HCT116 (cell line): Measurements from ENCODE around the gene APOB. TPM values are rescaled to one million over a fixed set of nuclear protein-coding genes. Genes with fewer than 3 reads are reported as not detected.

ENCODE experiments used
- ATAC-seq: fragments of 200-7000 bp; cut with Tn5 transposase; 2 replicates; pipeline ENCODE4 v1.9.1; 2020; ENCODE audit warnings: mild to moderate bottlenecking, moderate library complexity
- BruUV-seq: library from RNA; stranded (reverse); fragments of 400-500 nt; replicated peaks from 2 replicates; lab custom pipeline; 2021; lab: Mats Ljungman, UMichigan
- CTCF ChIA-PET: fragments of 300-600 bp; sonication (Branson Sonifier 250); formaldehyde crosslinking; loops from one replicate; lab custom pipeline; 2021; ENCODE audit warnings: antibody characterized with exemption; lab: Charles Lee
- POLR2A ChIA-PET: fragments of 300-600, 350-600 bp; sonication (Branson Sonifier 250); formaldehyde crosslinking; loops from one replicate; lab custom pipeline; 2021; ENCODE audit warnings: antibody characterized with exemption; lab: Charles Lee
- RAD21 ChIA-PET, 2 experiments: fragments of 300-600 bp; sonication (Branson Sonifier 250); formaldehyde crosslinking; loops; one replicate each; lab custom pipeline; 2023; ENCODE audit warnings: low total read pairs in 2 of 2; ENCODE audit not compliant: uncharacterized antibody in 2 of 2, unreplicated experiment in 2 of 2, low non-redundant PET in 1 of 2; lab: Charles Lee
- DNase-seq: peaks from one replicate; pipeline ENCODE4 v3.0.0-alpha.2; 2010; ENCODE audit warnings: low read depth, low spot score
- H2AFZ ChIP-seq: fragments of 200-600 bp; shearing (Covaris generic), sonication (generic); 2 replicates; pipeline ENCODE4 v1.6.1; 2017; ENCODE audit warnings: low read depth, mixed run types, mixed read lengths, antibody characterized with exemption, low read length; ENCODE audit not compliant: poor library complexity, severe bottlenecking
- H3K27ac ChIP-seq: 2 replicates; pipeline ENCODE4 v1.5.1; 2012; ENCODE audit warnings: low read depth, low read length
- H3K27me3 ChIP-seq: fragments of 200-600 bp; sonication (generic); 2 replicates; pipeline ENCODE4 v1.6.1; 2016; ENCODE audit warnings: mixed run types, low read length, mixed read lengths; ENCODE audit not compliant: insufficient read depth
- H3K36me3 ChIP-seq, 2 experiments: fragments of 200-500 bp in 1 of 2; fragments of 200-600 bp in 1 of 2; sonication (Bioruptor generic) in 1 of 2; sonication (generic) in 1 of 2; 2 replicates each; pipeline versions ENCODE4 v1.5.1 to v1.6.1; 2014 to 2016; ENCODE audit warnings: low read length in 2 of 2, inconsistent platforms in 1 of 2, mixed read lengths in 1 of 2, mixed run types in 1 of 2; ENCODE audit not compliant: insufficient read depth in 2 of 2, control insufficient read depth in 1 of 2
- H3K4me1 ChIP-seq, 2 experiments: fragments of 200-600 bp in 1 of 2; sonication (generic) in 1 of 2; 2 replicates each; pipeline versions ENCODE4 v1.5.1 to v1.6.1; 2012 to 2017; ENCODE audit warnings: low read length in 2 of 2, inconsistent platforms in 1 of 2, mild to moderate bottlenecking in 1 of 2, mixed read lengths in 1 of 2, mixed run types in 1 of 2, moderate library complexity in 1 of 2; ENCODE audit not compliant: insufficient read depth in 2 of 2, control insufficient read depth in 1 of 2
- H3K4me2 ChIP-seq: fragments of 200-600 bp; sonication (generic); 2 replicates; pipeline ENCODE4 v1.6.1; 2017; ENCODE audit warnings: mixed run types, low read length, mixed read lengths
- H3K4me3 ChIP-seq, 2 experiments: fragments of 200-600 bp in 1 of 2; sonication (generic) in 1 of 2; replicated peaks in 1 of 2; 2 replicates each; pipeline ENCODE4 v1.5.1; 2011 to 2016; ENCODE audit warnings: low read length in 2 of 2, control low read depth in 1 of 2, low read depth in 1 of 2, mild to moderate bottlenecking in 1 of 2, mixed read lengths in 1 of 2, mixed run types in 1 of 2
- H3K79me2 ChIP-seq: fragments of 200-600 bp; sonication (generic); 2 replicates; pipeline ENCODE4 v1.6.1; 2017; ENCODE audit warnings: mild to moderate bottlenecking, mixed run types, low read length, moderate library complexity, mixed read lengths; ENCODE audit not compliant: insufficient read depth
- H3K9ac ChIP-seq: fragments of 200-600 bp; sonication (generic); 2 replicates; pipeline ENCODE4 v1.6.1; 2016; ENCODE audit warnings: low read length, mixed read lengths
- H3K9me2 ChIP-seq: fragments of 200-600 bp; sonication (generic), shearing (Covaris generic); 2 replicates; pipeline ENCODE4 v1.6.1; 2017; ENCODE audit warnings: mixed run types, mild to moderate bottlenecking, moderate library complexity; ENCODE audit not compliant: insufficient read depth
- H3K9me3 ChIP-seq, 2 experiments: fragments of 200-500 bp in 1 of 2; fragments of 200-600 bp in 1 of 2; sonication (Bioruptor generic) in 1 of 2; sonication (generic) in 1 of 2; 2 replicates each; pipeline ENCODE4 v1.6.1; 2014 to 2017; ENCODE audit warnings: low read length in 2 of 2, mixed read lengths in 2 of 2, inconsistent platforms in 1 of 2, low read depth in 1 of 2, mild to moderate bottlenecking in 1 of 2, mixed run types in 1 of 2, moderate library complexity in 1 of 2; ENCODE audit not compliant: control insufficient read depth in 1 of 2, insufficient read depth in 1 of 2
- H4K20me1 ChIP-seq: fragments of 200-600 bp; sonication (generic), shearing (Covaris generic); 2 replicates; pipeline ENCODE4 v1.6.1; 2017; ENCODE audit warnings: mixed run types, mild to moderate bottlenecking, moderate library complexity; ENCODE audit not compliant: insufficient read depth
- CEBPB ChIP-seq: IDR thresholded peaks from 2 replicates; pipeline ENCODE4 v1.6.1; 2012; ENCODE audit warnings: low read depth
- CTCF ChIP-seq, 3 experiments: fragments of 200-600 bp in 1 of 3; sonication (generic) in 1 of 3; IDR thresholded peaks in 2 of 3; conservative IDR thresholded peaks in 1 of 3; 2 replicates each; pipeline ENCODE4 v1.5.1; 2012 to 2017; ENCODE audit warnings: low read depth in 2 of 3, low read length in 2 of 3, antibody characterized with exemption in 1 of 3, borderline replicate concordance in 1 of 3, control low read depth in 1 of 3, mild to moderate bottlenecking in 1 of 3, mixed read lengths in 1 of 3, mixed run types in 1 of 3, moderate library complexity in 1 of 3; ENCODE audit not compliant: insufficient read depth in 1 of 3
- ELF1 ChIP-seq: IDR thresholded peaks from 2 replicates; pipeline ENCODE4 v1.6.1; 2012; ENCODE audit warnings: low read depth, borderline replicate concordance
- EZH2 ChIP-seq: fragments of 200-600 bp; sonication (generic); IDR thresholded peaks from 2 replicates; pipeline ENCODE4 v1.6.1; 2017; ENCODE audit warnings: antibody characterized with exemption, mixed run types
- FOSL1 ChIP-seq: IDR thresholded peaks from 2 replicates; pipeline ENCODE4 v1.6.1; 2012; ENCODE audit warnings: low read depth
- MAX ChIP-seq: IDR thresholded peaks from 2 replicates; pipeline ENCODE4 v1.6.1; 2012
- POLR2A ChIP-seq: IDR thresholded peaks from 2 replicates; pipeline ENCODE4 v1.7.0; 2011; ENCODE audit warnings: borderline replicate concordance; ENCODE audit not compliant: insufficient read depth, insufficient read length; ENCODE audit errors: extremely low read depth
- REST ChIP-seq: IDR thresholded peaks from 2 replicates; pipeline ENCODE4 v1.6.1; 2012; ENCODE audit warnings: low read depth
- SIN3A ChIP-seq: IDR thresholded peaks from 2 replicates; pipeline ENCODE4 v1.6.1; 2012; ENCODE audit warnings: low read depth
- SP1 ChIP-seq: IDR thresholded peaks from 2 replicates; pipeline ENCODE4 v1.6.1; 2012; ENCODE audit warnings: low read depth
- ZBTB33 ChIP-seq: IDR thresholded peaks from 2 replicates; pipeline ENCODE4 v1.6.1; 2011; ENCODE audit warnings: mild to moderate bottlenecking, low read length, moderate library complexity; ENCODE audit not compliant: insufficient replicate concordance; ENCODE audit errors: extremely low read depth
- ZFX ChIP-seq: fragments of 450-650 bp; IDR thresholded peaks from 2 replicates; pipeline ENCODE4 v1.6.1; 2017
- ZNF274 ChIP-seq: fragments of 200-500 bp; sonication (Bioruptor generic); IDR thresholded peaks from 2 replicates; pipeline ENCODE4 v1.6.1; 2014; ENCODE audit warnings: mild to moderate bottlenecking, low read depth, low read length, inconsistent platforms
- intact Hi-C: fragments of 100-400 bp; cut with micrococcal nuclease; formaldehyde crosslinking; loops from 2 replicates; pipeline ENCODE4 v1.10.0; 2022
- total RNA-seq: library from RNA; stranded (reverse); gene quantifications from one replicate; pipeline ENCODE4 v1.2.1, GENCODE V29; 2021; ENCODE audit not compliant: unreplicated experiment

Gene APOB
- total RNA-seq, 1 experiment from 2014 or later, result 1.6 TPM

GRCh38 chr2:21032338-21033236 is 11.3 kb downstream of the APOB start:
- ChIA-PET CTCF (interaction anchor here (0.8 kb wide), 1 partner anchor 371 kb away, joined by 3 read pairs; no protein-coding TSS in a partner anchor), RAD21 (no interaction called here)

More at GRCh38 chr2:21032338-21033236, 11.3 kb downstream of the APOB start:
- Histone ChIP-seq H2AFZ (no peak overlapping the region), H3K36me3 (no peaks in the 10 kb centered on the region), H3K9me2 (no peaks in the 10 kb centered on the region), H3K9me3 (no peaks in the 10 kb centered on the region), H3K79me2 (no peaks in the 10 kb centered on the region), H3K4me3 (no peak overlapping the region), H3K4me2 (no peak overlapping the region), H3K4me1 (no peaks in the 10 kb centered on the region), H3K27ac (no peak overlapping the region), H3K27me3 (peaks cover 30% of the 10 kb centered on the region), H3K9ac (no peak overlapping the region), H4K20me1 (no peaks in the 10 kb centered on the region; the same call in 1 of the 2 replicates)
- POLR2A ChIA-PET, result no interaction called here
- ATAC-seq, result no peak
- no peak for DNase-seq
- no peak for TF ChIP-seq ZBTB33
- TF ChIP-seq EZH2, result no peak
- TF ChIP-seq ELF1, result no peak
- TF ChIP-seq POLR2A, result no peak
- TF ChIP-seq SP1, result no peak
- no peak for TF ChIP-seq ZNF274
- no peak for TF ChIP-seq REST
- no peak for TF ChIP-seq CEBPB
- no peak for TF ChIP-seq FOSL1
- TF ChIP-seq MAX, result no peak
- no peak for TF ChIP-seq ZFX
- no peak for TF ChIP-seq SIN3A
- TF ChIP-seq CTCF (IDR thresholded peaks at IDR 0.05 in 2 of 3, conservative IDR thresholded peaks at IDR 0.05 in 1 of 3; ENCODE audit: borderline replicate concordance in 1 of 3, insufficient read depth in 1 of 3, low read depth in 2 of 3, low read length in 2 of 3), result no peak
- intact Hi-C loops, result no loop called here
- BruUV-seq, result no TSS peak
